GM23338 (cell line): Measurements from ENCODE around the gene TTC39B. TPM values are rescaled to one million over a fixed set of nuclear protein-coding genes. Genes with fewer than 3 reads are reported as not detected.

ENCODE experiments used
- ATAC-seq: fragments of 200-7000 bp; cut with Tn5 transposase; 3 replicates; pipeline ENCODE4 v1.9.1; 2020
- DNase-seq: peaks from one replicate; pipeline ENCODE4 v3.0.0-alpha.2; 2015; ENCODE audit warnings: low spot score
- H2AFZ ChIP-seq: fragments of 200-600 bp; sonication (generic); 2 replicates; pipeline ENCODE4 v1.8.0; 2016; ENCODE audit warnings: antibody characterized with exemption, mild to moderate bottlenecking, moderate library complexity
- H3F3A ChIP-seq: fragments of 200-600 bp; sonication (generic); replicated peaks from 2 replicates; pipeline ENCODE4 v1.8.0; 2017; ENCODE audit warnings: antibody characterized with exemption, mixed run types, low read depth
- H3K27ac ChIP-seq: fragments of 200-600 bp; sonication (generic); 2 replicates; pipeline ENCODE4 v1.6.1; 2016; ENCODE audit warnings: low read depth
- H3K27me3 ChIP-seq: fragments of 200-600 bp; sonication (generic); 2 replicates; pipeline ENCODE4 v1.8.0; 2016; ENCODE audit warnings: mild to moderate bottlenecking, mixed run types, moderate library complexity; ENCODE audit not compliant: insufficient read depth
- H3K36me3 ChIP-seq: fragments of 200-600 bp; sonication (generic); 2 replicates; pipeline ENCODE4 v1.8.0; 2016; ENCODE audit warnings: mild to moderate bottlenecking; ENCODE audit not compliant: insufficient read depth
- H3K4me1 ChIP-seq: fragments of 200-600 bp; sonication (generic); 2 replicates; pipeline ENCODE4 v1.8.0; 2016; ENCODE audit warnings: mild to moderate bottlenecking, moderate library complexity; ENCODE audit not compliant: insufficient read depth
- H3K4me2 ChIP-seq: fragments of 200-600 bp; sonication (generic); 2 replicates; pipeline ENCODE4 v1.7.1; 2017; ENCODE audit warnings: mixed run types
- H3K4me3 ChIP-seq: fragments of 200-600 bp; sonication (generic); 2 replicates; pipeline ENCODE4 v1.6.1; 2016; ENCODE audit warnings: mixed run types
- H3K79me2 ChIP-seq: fragments of 200-600 bp; sonication (generic); replicated peaks from 2 replicates; pipeline ENCODE4 v1.8.0; 2017; ENCODE audit warnings: mild to moderate bottlenecking; ENCODE audit not compliant: insufficient read depth
- H3K9me2 ChIP-seq: fragments of 200-600 bp; sonication (generic); 2 replicates; pipeline ENCODE4 v1.8.0; 2017; ENCODE audit not compliant: insufficient read depth
- H4K20me1 ChIP-seq: fragments of 200-600 bp; sonication (generic); replicated peaks from 2 replicates; pipeline ENCODE4 v1.8.0; 2017; ENCODE audit warnings: mild to moderate bottlenecking; ENCODE audit not compliant: insufficient read depth
- H3K27ac Mint-ChIP-seq: 2 replicates; pipeline ENCODE4 v1.8.0; 2020; ENCODE audit warnings: inconsistent platforms, mild to moderate bottlenecking, moderate library complexity, mixed read lengths
- H3K27me3 Mint-ChIP-seq: 3 replicates; pipeline ENCODE4 v1.8.0; 2022; ENCODE audit warnings: low read depth, mild to moderate bottlenecking, moderate library complexity, mixed read lengths, inconsistent platforms; ENCODE audit not compliant: insufficient read depth, poor library complexity
- H3K36me3 Mint-ChIP-seq: 3 replicates; pipeline ENCODE4 v1.8.0; 2021; ENCODE audit warnings: low read depth, mild to moderate bottlenecking, inconsistent platforms, moderate library complexity, mixed read lengths
- H3K4me1 Mint-ChIP-seq: 3 replicates; pipeline ENCODE4 v1.8.0; 2020; ENCODE audit warnings: mild to moderate bottlenecking, inconsistent platforms, mixed read lengths
- H3K4me3 Mint-ChIP-seq: 3 replicates; pipeline ENCODE4 v1.8.0; 2021; ENCODE audit warnings: moderate library complexity, mild to moderate bottlenecking, inconsistent platforms, mixed read lengths
- H3K9me3 Mint-ChIP-seq: 3 replicates; pipeline ENCODE4 v1.8.0; 2020; ENCODE audit warnings: moderate library complexity, mild to moderate bottlenecking, inconsistent platforms, mixed read lengths
- CREB1 ChIP-seq: fragments of 250-450 bp; sonication (Bioruptor Pico); IDR thresholded peaks from 2 replicates; pipeline ENCODE4 v1.5.0; 2020; ENCODE audit warnings: low read depth, mild to moderate bottlenecking, moderate library complexity
- ETS1 ChIP-seq: IDR thresholded peaks from 2 replicates; pipeline ENCODE4 v1.6.1; 2016; ENCODE audit warnings: antibody characterized with exemption
- EZH2 ChIP-seq: fragments of 200-600 bp; sonication (generic); IDR thresholded peaks from one replicate; pipeline ENCODE4 v1.8.0; 2017; ENCODE audit warnings: antibody characterized with exemption, mild to moderate bottlenecking, low read depth; ENCODE audit not compliant: unreplicated experiment
- EZH2phosphoT487 ChIP-seq: fragments of 200-600 bp; sonication (generic); IDR thresholded peaks from one replicate; pipeline ENCODE4 v1.8.1; 2018; ENCODE audit warnings: antibody characterized with exemption; ENCODE audit not compliant: unreplicated experiment
- JUNB ChIP-seq: IDR thresholded peaks from one replicate; pipeline ENCODE4 v1.6.1; 2016; ENCODE audit warnings: antibody characterized with exemption; ENCODE audit not compliant: unreplicated experiment
- NANOG ChIP-seq: IDR thresholded peaks from 2 replicates; pipeline ENCODE4 v1.6.1; 2016; ENCODE audit warnings: antibody characterized with exemption, borderline replicate concordance
- REST ChIP-seq: IDR thresholded peaks from one replicate; pipeline ENCODE4 v1.6.1; 2018; ENCODE audit warnings: antibody characterized with exemption; ENCODE audit not compliant: unreplicated experiment
- STAT1 ChIP-seq: IDR thresholded peaks from one replicate; pipeline ENCODE4 v1.6.1; 2016; ENCODE audit warnings: antibody characterized with exemption; ENCODE audit not compliant: unreplicated experiment
- ZNF114 ChIP-seq: fragments of 250-450 bp; sonication (Bioruptor Pico); IDR thresholded peaks from 2 replicates; pipeline ENCODE4 v1.5.0; 2020; ENCODE audit warnings: mild to moderate bottlenecking, moderate library complexity
- ZNF331 ChIP-seq: fragments of 250-450 bp; sonication (Bioruptor Pico); IDR thresholded peaks from 2 replicates; pipeline ENCODE4 v1.5.0; 2020; ENCODE audit warnings: low read depth, mild to moderate bottlenecking, moderate library complexity
- ZNF462 ChIP-seq: fragments of 250-450 bp; sonication (Bioruptor Pico); IDR thresholded peaks from 2 replicates; pipeline ENCODE4 v1.5.0; 2020; ENCODE audit warnings: mild to moderate bottlenecking, moderate library complexity
- polyA plus RNA-seq: library from polyadenylated mRNA; unstranded; fragments of >200 nt; fragmentation: Nextera tagmentation; extraction: Ambion mirVana; gene quantifications from 2 replicates; pipeline ENCODE4 v1.2.1, GENCODE V29; 2016
- total RNA-seq: library from RNA; depleted of rRNA; stranded (reverse); fragments of >200 nt; shearing (Covaris generic); gene quantifications from 2 replicates; pipeline ENCODE4 v1.2.3, GENCODE V29; 2014
- TF ChIP-seq, protein P1 (sequence below), 2 experiments: fragments of 200-600 bp in 1 of 2; sonication (generic) in 1 of 2; conservative IDR thresholded peaks; 2 replicates each; pipeline versions ENCODE4 v1.5.1 to v1.6.1; 2016 to 2017; ENCODE audit warnings: antibody characterized with exemption in 2 of 2, low read depth in 2 of 2, mild to moderate bottlenecking in 2 of 2, moderate library complexity in 1 of 2

Gene TTC39B
- total and polyA plus RNA-seq, 2 experiments from 2014 or later = 2.8 to 11.1 TPM

DNA sequence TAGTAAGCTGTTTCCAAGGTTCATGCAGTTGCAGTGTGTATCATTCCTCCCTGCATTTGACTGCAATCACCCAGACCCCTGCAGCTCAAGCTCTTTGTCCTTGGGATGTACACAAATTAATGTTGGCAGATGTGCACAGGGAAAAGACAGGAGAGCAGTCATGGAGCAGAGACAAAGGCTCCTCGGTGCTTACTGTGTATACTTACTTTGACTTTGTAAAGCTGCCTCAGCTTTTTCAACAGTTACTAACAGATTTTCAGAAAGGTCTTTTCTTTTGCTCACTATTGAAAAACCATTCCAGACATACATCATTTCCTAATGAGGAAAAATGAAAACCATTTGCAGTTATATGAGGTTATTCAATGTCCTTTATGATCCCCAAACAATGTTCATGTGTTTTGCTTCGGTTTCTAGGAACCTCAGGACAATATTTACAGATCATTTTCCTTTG is 124.9 kb downstream of the TTC39B start:
- Histone ChIP-seq H3K4me2 (no peak overlapping the region), H3K27ac (no peak overlapping the region), H3K4me3 (no peak overlapping the region), H4K20me1 (no peaks in the 10 kb centered on the region), H3K27me3 (no peaks in the 10 kb centered on the region), H3K79me2 (no peaks in the 10 kb centered on the region), H3K36me3 (no peaks in the 10 kb centered on the region), H2AFZ (no peak overlapping the region), H3K9me2 (0 out of 2 replicates have a peak, but pooled peaks cover 2% of the 10 kb centered on the region), H3K4me1 (peaks cover 8% of the 10 kb centered on the region; the same call in 1 of the 2 replicates), H3F3A (no peaks in the 10 kb centered on the region)
- Mint-ChIP-seq H3K4me1 (peaks cover 9% of the 10 kb centered on the region; the same call in 2 of the 3 replicates), H3K9me3 (no peaks in the 10 kb centered on the region), H3K27ac (no peak overlapping the region), H3K36me3 (peaks cover 13% of the 10 kb centered on the region; the same call in 2 of the 3 replicates), H3K27me3 (no peaks in the 10 kb centered on the region), H3K4me3 (no peak overlapping the region)
- no peak for DNase-seq
- no peak for ATAC-seq
- TF ChIP-seq JUNB = no peak
- no peak for TF ChIP-seq ETS1
- no peak for TF ChIP-seq EZH2
- no peak for TF ChIP-seq STAT1
- TF ChIP-seq ZNF462 (CRISPR knock-in tag) = no peak
- no peak for TF ChIP-seq NANOG
- TF ChIP-seq REST = no peak
- TF ChIP-seq, protein P1, sequence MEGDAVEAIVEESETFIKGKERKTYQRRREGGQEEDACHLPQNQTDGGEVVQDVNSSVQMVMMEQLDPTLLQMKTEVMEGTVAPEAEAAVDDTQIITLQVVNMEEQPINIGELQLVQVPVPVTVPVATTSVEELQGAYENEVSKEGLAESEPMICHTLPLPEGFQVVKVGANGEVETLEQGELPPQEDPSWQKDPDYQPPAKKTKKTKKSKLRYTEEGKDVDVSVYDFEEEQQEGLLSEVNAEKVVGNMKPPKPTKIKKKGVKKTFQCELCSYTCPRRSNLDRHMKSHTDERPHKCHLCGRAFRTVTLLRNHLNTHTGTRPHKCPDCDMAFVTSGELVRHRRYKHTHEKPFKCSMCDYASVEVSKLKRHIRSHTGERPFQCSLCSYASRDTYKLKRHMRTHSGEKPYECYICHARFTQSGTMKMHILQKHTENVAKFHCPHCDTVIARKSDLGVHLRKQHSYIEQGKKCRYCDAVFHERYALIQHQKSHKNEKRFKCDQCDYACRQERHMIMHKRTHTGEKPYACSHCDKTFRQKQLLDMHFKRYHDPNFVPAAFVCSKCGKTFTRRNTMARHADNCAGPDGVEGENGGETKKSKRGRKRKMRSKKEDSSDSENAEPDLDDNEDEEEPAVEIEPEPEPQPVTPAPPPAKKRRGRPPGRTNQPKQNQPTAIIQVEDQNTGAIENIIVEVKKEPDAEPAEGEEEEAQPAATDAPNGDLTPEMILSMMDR (conservative IDR thresholded peaks at IDR 0.05; ENCODE audit: low read depth in 2 of 2) = no peak
- no peak for TF ChIP-seq EZH2phosphoT487
- no peak for TF ChIP-seq ZNF331 (CRISPR knock-in tag)
- no peak for TF ChIP-seq ZNF114 (CRISPR knock-in tag)
- TF ChIP-seq CREB1 (CRISPR knock-in tag) = no peak
